Measurements from ENCODE around the gene LIMS1.

The LIMS1 gene

DNA sequence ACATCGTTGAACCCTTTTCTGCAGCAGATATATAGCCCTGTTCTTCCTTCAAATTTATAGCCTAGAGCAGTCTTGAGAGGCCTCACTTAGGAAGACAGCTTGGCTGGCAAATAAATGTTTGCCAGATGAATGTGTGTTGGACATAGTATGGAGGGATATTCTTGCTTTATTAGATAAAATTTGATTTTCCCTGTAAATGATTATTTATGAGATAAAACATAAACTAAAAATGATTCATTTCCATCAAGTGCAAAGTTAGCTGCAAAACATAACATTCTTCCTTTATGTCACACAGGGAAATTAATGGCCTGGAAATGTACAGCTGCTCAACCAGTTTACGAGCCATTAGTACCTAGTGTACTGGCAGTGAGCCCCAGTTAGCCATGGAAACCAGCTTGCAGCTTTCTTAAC, 82.5 kb downstream of the LIMS1 start:
- Histone ChIP-seq H3K9me3 (ENCODE audit: control insufficient read depth in 1 of 2, low read length in 2 of 2) (no peaks in the 10 kb centered on the region), H3K27me3 (ENCODE audit: low read depth, low read length) (no peaks in the 10 kb centered on the region), H3K36me3 (ENCODE audit: control insufficient read depth in 1 of 2, insufficient read depth in 2 of 2, low read length in 2 of 2) (no peaks in the 10 kb centered on the region), H3K4me3 (ENCODE audit: low read depth in 1 of 2, low read length in 2 of 2) (no peak overlapping the region), H3K27ac (ENCODE audit: low read length) (no peak overlapping the region), H3K4me1 (ENCODE audit: control insufficient read depth in 1 of 2, insufficient read depth in 2 of 2, low read length in 2 of 2) (peaks cover 11 to 56% of the 10 kb centered on the region in 2 donors)

DNA sequence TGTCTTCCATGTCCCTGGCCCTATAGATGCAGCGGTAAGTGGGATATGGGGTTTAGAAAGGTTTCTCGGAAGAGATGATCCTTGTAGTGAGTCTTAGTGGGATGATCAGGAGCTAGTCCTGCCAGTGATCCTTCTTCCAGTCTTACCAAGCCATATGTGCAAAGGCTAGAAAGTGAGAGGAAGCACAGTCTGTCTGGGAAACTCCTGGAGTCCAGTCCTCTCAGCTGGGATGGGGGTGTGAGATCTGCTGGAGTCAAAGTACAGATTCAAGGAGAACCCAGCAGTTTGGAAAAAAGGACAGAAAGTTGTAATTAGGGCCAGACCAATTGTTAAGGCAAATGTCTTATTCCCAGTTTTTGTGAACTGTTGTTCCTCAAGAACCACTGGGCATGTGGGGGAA, 83.3 kb downstream of the LIMS1 start:
- no peaks in the 10 kb centered on the region for H3K27me3 ChIP-seq (ENCODE audit: low read depth, low read length)
- no peak overlapping the region for H3K27ac ChIP-seq (ENCODE audit: low read length)
- H3K9me3 ChIP-seq (ENCODE audit: control insufficient read depth in 1 of 2, low read length in 2 of 2), result no peaks in the 10 kb centered on the region
- H3K4me1 ChIP-seq (ENCODE audit: control insufficient read depth in 1 of 2, insufficient read depth in 2 of 2, low read length in 2 of 2), result peaks cover 9 to 54% of the 10 kb centered on the region in 2 donors
- H3K4me3 ChIP-seq (ENCODE audit: low read depth in 1 of 2, low read length in 2 of 2), result no peak overlapping the region
- H3K36me3 ChIP-seq (ENCODE audit: control insufficient read depth in 1 of 2, insufficient read depth in 2 of 2, low read length in 2 of 2), result no peaks in the 10 kb centered on the region

DNA sequence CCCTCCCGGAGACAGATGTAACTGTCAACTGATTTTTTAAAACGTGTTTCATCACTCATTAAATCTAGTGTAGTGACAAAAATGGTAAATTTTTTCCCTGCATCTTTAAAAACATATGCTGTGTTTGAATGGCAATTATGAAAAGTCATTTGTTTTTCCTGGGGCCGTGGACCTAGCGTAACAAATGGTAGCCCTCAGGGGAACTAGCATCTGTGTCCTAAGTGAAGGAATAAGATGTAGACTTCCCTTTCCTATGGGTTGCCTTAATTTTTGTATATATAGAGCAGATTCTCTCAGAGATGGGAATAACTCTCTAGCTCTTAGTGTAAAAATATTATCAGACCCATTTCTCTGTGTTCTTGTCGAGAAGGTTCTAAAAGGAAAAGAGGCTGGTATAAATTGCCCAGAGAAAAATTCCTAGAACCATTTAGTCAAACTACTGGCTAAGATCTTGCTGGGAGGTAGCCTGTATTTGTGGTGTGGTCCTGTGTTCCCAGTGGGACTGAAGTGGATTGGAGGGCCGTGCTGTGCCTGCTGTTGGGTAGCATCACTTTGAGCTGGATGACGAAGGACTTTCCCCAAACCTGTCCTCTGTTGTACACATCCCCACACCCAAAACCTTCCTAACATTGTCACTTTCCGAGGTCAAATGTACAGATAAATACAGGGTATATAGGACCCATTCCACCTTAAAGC, 85.8 kb downstream of the LIMS1 start:
- H3K27ac ChIP-seq (ENCODE audit: low read length), result peak overlapping the region; percentile 52

DNA sequence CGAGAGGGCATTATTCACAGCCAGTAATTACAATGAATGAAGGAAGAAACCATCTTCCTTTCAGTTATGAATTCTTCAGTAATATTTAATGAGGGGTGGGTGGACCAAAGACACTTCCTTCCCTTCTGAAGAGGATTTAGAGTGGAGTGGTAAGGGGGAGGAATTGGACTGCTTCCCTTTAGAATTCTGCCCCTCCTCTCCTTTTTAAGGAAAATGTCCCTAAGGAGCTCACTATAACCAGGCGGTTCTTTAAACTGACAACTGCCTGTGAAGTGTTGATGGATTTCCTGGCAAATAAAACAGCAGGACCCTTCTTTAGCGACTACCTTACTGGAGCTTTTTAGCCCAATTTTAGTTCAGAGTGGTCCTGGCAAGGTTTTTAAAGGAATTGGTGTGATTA, 86.4 kb downstream of the LIMS1 start:
- Histone ChIP-seq H3K27ac (ENCODE audit: low read length) (peak overlapping the region; percentile 52), H3K4me1 (ENCODE audit: control insufficient read depth in 1 of 2, insufficient read depth in 2 of 2, low read length in 2 of 2) (peaks cover 4 to 39% of the 10 kb centered on the region in 2 donors), H3K4me3 (ENCODE audit: low read depth in 1 of 2, low read length in 2 of 2) (peak overlapping the region in 1 of 2 donors; percentile 28), H3K9me3 (ENCODE audit: control insufficient read depth in 1 of 2, low read length in 2 of 2) (no peaks in the 10 kb centered on the region), H3K36me3 (ENCODE audit: control insufficient read depth in 1 of 2, insufficient read depth in 2 of 2, low read length in 2 of 2) (no peaks in the 10 kb centered on the region), H3K27me3 (ENCODE audit: low read depth, low read length) (no peaks in the 10 kb centered on the region)

More for the DNA sequence above, 85.8 kb downstream of the LIMS1 start:
- Histone ChIP-seq H3K4me1 (ENCODE audit: control insufficient read depth in 1 of 2, insufficient read depth in 2 of 2, low read length in 2 of 2) (peaks cover 4 to 39% of the 10 kb centered on the region in 2 donors), H3K9me3 (ENCODE audit: control insufficient read depth in 1 of 2, low read length in 2 of 2) (no peaks in the 10 kb centered on the region), H3K27me3 (ENCODE audit: low read depth, low read length) (no peaks in the 10 kb centered on the region), H3K4me3 (ENCODE audit: low read depth in 1 of 2, low read length in 2 of 2) (no peak overlapping the region), H3K36me3 (ENCODE audit: control insufficient read depth in 1 of 2, insufficient read depth in 2 of 2, low read length in 2 of 2) (no peaks in the 10 kb centered on the region)

DNA sequence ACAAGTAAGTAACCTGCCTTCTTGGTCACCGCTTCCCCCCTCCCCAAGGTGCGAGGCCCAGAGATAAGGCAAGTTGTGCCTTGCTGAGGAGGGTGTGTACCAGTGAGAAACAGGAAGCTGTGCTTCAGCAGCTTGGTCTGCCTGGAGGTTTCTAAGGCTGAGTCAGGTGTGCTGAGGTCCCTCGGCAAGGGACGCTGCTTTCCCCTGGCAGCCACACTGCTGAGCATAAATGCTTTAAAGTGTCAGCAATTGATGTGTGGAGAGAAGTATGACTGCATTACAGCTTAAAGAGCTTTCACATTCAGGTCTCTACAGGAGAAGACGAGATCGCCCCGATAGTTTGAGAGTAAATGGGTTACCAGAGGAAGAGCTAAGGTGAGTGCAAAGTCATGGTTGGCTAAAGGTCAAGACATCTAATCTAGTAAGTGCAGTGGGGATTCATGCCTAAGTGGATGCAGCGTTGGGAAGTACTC, 86.9 kb downstream of the LIMS1 start:
- Histone ChIP-seq H3K4me1 (ENCODE audit: control insufficient read depth in 1 of 2, insufficient read depth in 2 of 2, low read length in 2 of 2) (peaks cover 4 to 37% of the 10 kb centered on the region in 2 donors), H3K4me3 (ENCODE audit: low read depth in 1 of 2, low read length in 2 of 2) (peak overlapping the region in 1 of 2 donors; percentile 28)

DNA sequence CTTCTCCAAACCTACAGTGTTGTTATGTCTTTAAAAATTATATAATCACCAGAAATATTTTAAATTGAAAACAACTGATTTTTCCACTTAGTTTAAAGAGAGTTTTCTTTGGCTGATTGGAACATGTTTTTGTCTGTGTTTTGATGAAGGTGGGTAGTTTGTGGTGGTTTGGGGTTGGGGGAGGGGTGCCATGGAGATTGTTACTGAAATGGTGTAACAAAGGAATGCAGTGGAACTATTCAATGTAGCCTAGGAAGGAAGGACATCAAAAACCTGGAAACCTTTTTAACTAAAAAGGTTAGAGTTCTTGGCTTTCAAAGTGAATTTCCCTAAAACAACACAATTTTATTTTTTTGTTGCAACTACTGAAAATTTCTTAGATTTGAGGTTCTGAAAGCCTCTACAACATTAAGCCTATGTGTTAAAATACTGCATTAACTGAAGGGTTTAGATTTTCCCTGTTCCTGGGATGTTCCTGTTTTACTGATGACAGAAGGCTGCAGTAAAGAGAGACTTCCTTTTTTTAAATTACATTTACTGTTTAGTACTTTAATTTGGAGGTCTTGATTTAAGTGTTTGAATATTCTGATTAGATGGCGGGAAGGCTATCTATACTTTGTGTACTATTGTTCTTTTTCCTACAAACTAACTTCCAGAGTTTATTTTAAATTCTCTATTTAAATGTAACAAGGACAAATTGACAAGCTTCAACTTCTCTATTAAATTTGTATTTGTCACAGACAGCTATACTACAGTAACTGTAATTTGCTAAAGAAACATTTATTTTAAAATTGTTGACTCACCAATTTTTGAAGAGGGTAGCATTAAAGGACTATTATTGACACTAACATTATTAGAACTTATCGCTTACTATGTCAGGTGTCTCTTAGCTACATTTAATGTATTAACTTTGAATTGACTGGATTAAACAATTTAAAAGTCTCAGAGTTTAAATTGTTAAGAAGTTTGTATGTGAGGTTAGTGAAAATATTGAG, 87.7 kb downstream of the LIMS1 start:
- Histone ChIP-seq H3K4me1 (ENCODE audit: control insufficient read depth in 1 of 2, insufficient read depth in 2 of 2, low read length in 2 of 2) (peaks cover 4 to 29% of the 10 kb centered on the region in 2 donors), H3K27ac (ENCODE audit: low read length) (peak overlapping the region; percentile 67), H3K4me3 (ENCODE audit: low read depth in 1 of 2, low read length in 2 of 2) (peak overlapping the region in 1 of 2 donors; percentile 28)

More for the DNA sequence above, 86.9 kb downstream of the LIMS1 start:
- peak overlapping the region; percentile 67 for H3K27ac ChIP-seq (ENCODE audit: low read length)
- no peaks in the 10 kb centered on the region for H3K36me3 ChIP-seq (ENCODE audit: control insufficient read depth in 1 of 2, insufficient read depth in 2 of 2, low read length in 2 of 2)
- H3K27me3 ChIP-seq (ENCODE audit: low read depth, low read length), result no peaks in the 10 kb centered on the region
- H3K9me3 ChIP-seq (ENCODE audit: control insufficient read depth in 1 of 2, low read length in 2 of 2), result no peaks in the 10 kb centered on the region

DNA sequence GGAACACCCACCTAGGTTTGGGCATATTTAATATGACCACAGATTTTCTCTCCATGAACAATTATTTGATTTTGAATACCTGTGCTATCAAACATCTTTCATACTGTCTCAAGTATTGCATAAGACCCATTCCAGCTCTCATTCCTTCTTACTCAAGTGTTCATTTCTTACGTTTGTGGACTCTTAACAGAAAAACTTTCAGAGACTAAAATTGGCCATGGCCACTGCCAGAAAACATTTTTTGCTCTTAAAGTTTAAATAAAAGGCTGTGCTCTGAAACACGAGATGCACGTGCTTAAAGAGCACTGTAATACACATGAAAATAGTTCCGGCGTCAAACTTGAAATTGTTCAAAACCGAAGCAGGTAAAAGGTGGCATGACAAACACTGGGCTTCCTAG, 89.3 kb downstream of the LIMS1 start:
- Histone ChIP-seq H3K4me3 (ENCODE audit: low read depth in 1 of 2, low read length in 2 of 2) (no peak overlapping the region), H3K4me1 (ENCODE audit: control insufficient read depth in 1 of 2, insufficient read depth in 2 of 2, low read length in 2 of 2) (peaks cover 0 to 21% of the 10 kb centered on the region in 2 donors), H3K27me3 (ENCODE audit: low read depth, low read length) (no peaks in the 10 kb centered on the region), H3K36me3 (ENCODE audit: control insufficient read depth in 1 of 2, insufficient read depth in 2 of 2, low read length in 2 of 2) (no peaks in the 10 kb centered on the region), H3K9me3 (ENCODE audit: control insufficient read depth in 1 of 2, low read length in 2 of 2) (no peaks in the 10 kb centered on the region), H3K27ac (ENCODE audit: low read length) (no peak overlapping the region)

More for the DNA sequence above, 87.7 kb downstream of the LIMS1 start:
- H3K27me3 ChIP-seq (ENCODE audit: low read depth, low read length), result no peaks in the 10 kb centered on the region
- H3K36me3 ChIP-seq (ENCODE audit: control insufficient read depth in 1 of 2, insufficient read depth in 2 of 2, low read length in 2 of 2), result no peaks in the 10 kb centered on the region
- H3K9me3 ChIP-seq (ENCODE audit: control insufficient read depth in 1 of 2, low read length in 2 of 2), result no peaks in the 10 kb centered on the region

DNA sequence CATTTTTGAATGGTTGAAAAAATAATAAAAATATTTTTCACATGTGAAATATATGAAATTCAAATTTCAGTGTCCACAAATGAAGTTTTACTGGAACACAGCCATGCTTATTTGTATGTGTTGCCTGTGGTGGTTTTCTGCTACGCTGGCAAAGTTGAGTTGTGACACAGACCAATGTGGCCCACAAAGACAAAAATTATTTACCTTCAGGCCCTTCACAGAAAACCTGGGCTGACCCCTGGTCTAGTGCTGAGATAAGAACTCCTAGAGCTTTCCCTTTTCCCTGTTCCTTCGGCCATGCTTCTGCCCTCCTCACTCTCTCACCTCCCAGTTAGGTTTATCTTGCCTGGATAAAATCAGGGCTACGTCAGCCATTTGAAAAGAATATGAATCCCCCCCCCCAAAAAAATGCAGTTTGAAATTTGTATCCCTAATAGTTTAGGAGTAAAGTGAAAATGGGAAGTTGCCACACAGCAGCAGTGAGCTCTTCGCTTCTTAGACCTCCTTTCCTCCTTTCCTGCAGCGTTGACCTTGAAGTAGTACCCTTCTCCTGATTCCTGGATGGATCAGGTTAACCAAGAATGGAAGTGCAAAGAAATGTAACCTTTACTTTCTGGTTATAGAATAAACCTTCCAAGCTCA, 91.0 kb downstream of the LIMS1 start:
- H3K4me3 ChIP-seq (ENCODE audit: low read depth in 1 of 2, low read length in 2 of 2), result no peak overlapping the region
- H3K36me3 ChIP-seq (ENCODE audit: control insufficient read depth in 1 of 2, insufficient read depth in 2 of 2, low read length in 2 of 2), result no peaks in the 10 kb centered on the region
- peaks cover 0 to 16% of the 10 kb centered on the region in 2 donors for H3K4me1 ChIP-seq (ENCODE audit: control insufficient read depth in 1 of 2, insufficient read depth in 2 of 2, low read length in 2 of 2)
- H3K9me3 ChIP-seq (ENCODE audit: control insufficient read depth in 1 of 2, low read length in 2 of 2), result no peaks in the 10 kb centered on the region
- no peak overlapping the region for H3K27ac ChIP-seq (ENCODE audit: low read length)
- H3K27me3 ChIP-seq (ENCODE audit: low read depth, low read length), result no peaks in the 10 kb centered on the region

DNA sequence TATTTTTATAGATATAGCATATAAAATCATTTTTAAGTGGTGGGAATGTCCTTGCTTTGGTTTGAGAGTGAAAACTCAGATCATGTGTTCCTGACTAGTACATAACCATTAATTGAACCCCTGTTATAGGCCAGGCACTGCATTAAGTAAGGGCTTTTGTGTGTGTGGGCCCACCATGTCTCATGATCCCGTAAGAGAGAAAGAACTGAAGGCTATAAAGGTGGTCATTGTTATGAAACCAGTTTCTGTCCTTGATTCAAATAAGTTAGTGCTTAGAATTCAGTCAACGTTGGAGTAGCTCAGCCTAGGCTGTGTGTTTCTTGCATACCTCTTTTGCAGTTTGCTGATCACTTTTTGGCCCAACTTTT, 91.5 kb downstream of the LIMS1 start:
- Histone ChIP-seq H3K4me3 (ENCODE audit: low read depth in 1 of 2, low read length in 2 of 2) (no peak overlapping the region), H3K27me3 (ENCODE audit: low read depth, low read length) (no peaks in the 10 kb centered on the region), H3K36me3 (ENCODE audit: control insufficient read depth in 1 of 2, insufficient read depth in 2 of 2, low read length in 2 of 2) (no peaks in the 10 kb centered on the region), H3K27ac (ENCODE audit: low read length) (no peak overlapping the region), H3K4me1 (ENCODE audit: control insufficient read depth in 1 of 2, insufficient read depth in 2 of 2, low read length in 2 of 2) (peaks cover 0 to 13% of the 10 kb centered on the region in 2 donors), H3K9me3 (ENCODE audit: control insufficient read depth in 1 of 2, low read length in 2 of 2) (no peaks in the 10 kb centered on the region)

DNA sequence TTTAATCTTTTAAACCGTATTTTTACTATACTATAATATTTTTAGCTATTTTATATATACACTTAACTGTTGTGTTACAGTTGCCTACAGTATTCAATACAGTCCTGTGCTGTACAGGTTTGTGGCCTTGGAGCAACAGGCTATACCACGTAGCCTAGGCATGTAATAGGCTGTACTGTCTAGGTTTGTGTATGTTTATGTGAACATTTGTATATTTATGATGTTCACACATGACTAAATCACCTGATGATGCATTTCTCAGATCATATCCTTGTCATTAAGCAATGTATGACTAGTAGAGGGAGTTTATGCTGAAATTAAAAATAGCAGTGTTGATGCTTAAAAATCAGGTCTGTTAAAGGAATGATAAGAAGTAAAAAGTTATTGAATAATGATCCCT, 92.7 kb downstream of the LIMS1 start:
- Histone ChIP-seq H3K27ac (ENCODE audit: low read length) (no peak overlapping the region), H3K4me3 (ENCODE audit: low read depth in 1 of 2, low read length in 2 of 2) (no peak overlapping the region), H3K27me3 (ENCODE audit: low read depth, low read length) (no peaks in the 10 kb centered on the region), H3K36me3 (ENCODE audit: control insufficient read depth in 1 of 2, insufficient read depth in 2 of 2, low read length in 2 of 2) (no peaks in the 10 kb centered on the region), H3K4me1 (ENCODE audit: control insufficient read depth in 1 of 2, insufficient read depth in 2 of 2, low read length in 2 of 2) (peaks cover 0 to 7% of the 10 kb centered on the region in 2 donors), H3K9me3 (ENCODE audit: control insufficient read depth in 1 of 2, low read length in 2 of 2) (no peaks in the 10 kb centered on the region)
